Measurements from ENCODE around the gene FAM20A. TPM values are rescaled to one million over a fixed set of nuclear protein-coding genes. Genes with fewer than 3 reads are reported as not detected.

The FAM20A gene
- total and polyA plus RNA-seq, 9 of the 15 experiments (the other 6 are each of a cell fraction or from before 2014, with no cell fraction given) = 0.07 TPM; not detected in 8

DNA sequence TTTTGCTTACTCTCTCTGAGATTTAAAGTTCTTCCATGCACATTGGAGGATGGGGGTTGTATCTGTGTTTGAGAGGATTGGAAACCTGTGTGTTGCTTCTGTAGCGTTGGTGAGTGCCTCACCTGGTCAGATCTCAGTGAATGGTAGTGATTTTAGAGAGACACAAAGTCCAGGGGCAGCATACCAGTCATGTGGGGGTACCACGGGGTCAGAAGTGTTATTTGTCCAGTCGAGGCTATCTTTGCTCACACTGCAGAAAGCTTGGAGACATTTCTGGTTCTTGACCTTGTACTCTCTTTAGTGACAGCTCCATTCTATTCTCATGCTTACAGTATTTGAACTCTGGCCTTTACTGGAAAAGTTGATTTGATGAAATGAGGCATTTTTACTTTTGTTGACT lies 65.2 kb downstream of the FAM20A start:
- no peak overlapping the region for H3K9ac ChIP-seq (ENCODE audit: insufficient read depth in 1 of 2, low read depth in 2 of 2, low read length in 2 of 2)
- BruUV-seq (replicated peaks) = no TSS peak
- intact Hi-C loops (cut with micrococcal nuclease) (no loop called here), in situ Hi-C loops (cut with MboI) (no loop called here)
- peaks cover 34% of the 10 kb centered on the region; the same call in 2 of the 3 replicates for H3K36me3 ChIP-seq (ENCODE audit: control insufficient read depth, insufficient read depth, low read length)
- ChIA-PET CTCF (ENCODE audit: low intra/inter-chr PET ratio) (no interaction called here), POLR2A (interaction anchor here (0.6 kb wide), 1 partner anchor 25 kb away, joined by 3 read pairs; no protein-coding TSS in a partner anchor)
- no peak overlapping the region for H3K27ac ChIP-seq (ENCODE audit: extremely low read depth, low read depth, low read length)
- no peak for ATAC-seq
- peaks cover 3% of the 10 kb centered on the region; the same call in 1 of the 2 replicates for H4K20me1 ChIP-seq (replicated peaks; ENCODE audit: control insufficient read depth, insufficient read depth, low read length)
- H2AFZ ChIP-seq (ENCODE audit: low read depth, low read length) = no peak overlapping the region
- no peaks in the 10 kb centered on the region for H3K9me3 ChIP-seq (replicated peaks; ENCODE audit: control insufficient read depth, insufficient read depth, low read depth, low read length)
- FAIRE-seq = no peak
- no peaks in the 10 kb centered on the region for H3K9me1 ChIP-seq (ENCODE audit: control insufficient read depth, insufficient read depth, low read length)
- no peaks in the 10 kb centered on the region for H3K79me2 ChIP-seq (ENCODE audit: control insufficient read depth, insufficient read depth, low read length)
- H3K4me2 ChIP-seq (ENCODE audit: insufficient read depth, low read length) = no peak overlapping the region
- DNase-seq (ENCODE audit: extremely low read depth in 1 of 4, low spot score in 3 of 4) = no peak
- WGBS (ENCODE audit: insufficient coverage, low coverage, missing lambda C conversion rate) = 66% methylated on average over 3 of the region's 3 CpGs
- no peak overlapping the region for H3K4me3 ChIP-seq
- no peak for TF ChIP-seq SMARCB1 (IDR thresholded peaks at IDR 0.05; ENCODE audit: insufficient read length, low read depth)
- TF ChIP-seq TRIM28 (IDR thresholded peaks at IDR 0.05) = no peak
- no peak for TF ChIP-seq HMG20B (CRISPR knock-in tag; IDR thresholded peaks at IDR 0.05)
- no peak for TF ChIP-seq ZNF699 (CRISPR knock-in tag; IDR thresholded peaks at IDR 0.05; ENCODE audit: insufficient replicate concordance)
- TF ChIP-seq CBX3 (IDR thresholded peaks at IDR 0.05; ENCODE audit: borderline replicate concordance in 1 of 2, low read length in 2 of 2) = no peak
- no peak for TF ChIP-seq RBM22 (IDR thresholded peaks at IDR 0.05; ENCODE audit: low read depth, low read length, poor library complexity, severe bottlenecking)
- H3K27me3 ChIP-seq (ENCODE audit: control insufficient read depth in 2 of 2, insufficient read depth in 2 of 2, low read length in 2 of 2) = no peaks in the 10 kb centered on the region
- H3K4me1 ChIP-seq (replicated peaks in 1 of 2; ENCODE audit: control insufficient read depth in 2 of 2, insufficient read depth in 2 of 2, low read length in 2 of 2) = no peaks in the 10 kb centered on the region

DNA sequence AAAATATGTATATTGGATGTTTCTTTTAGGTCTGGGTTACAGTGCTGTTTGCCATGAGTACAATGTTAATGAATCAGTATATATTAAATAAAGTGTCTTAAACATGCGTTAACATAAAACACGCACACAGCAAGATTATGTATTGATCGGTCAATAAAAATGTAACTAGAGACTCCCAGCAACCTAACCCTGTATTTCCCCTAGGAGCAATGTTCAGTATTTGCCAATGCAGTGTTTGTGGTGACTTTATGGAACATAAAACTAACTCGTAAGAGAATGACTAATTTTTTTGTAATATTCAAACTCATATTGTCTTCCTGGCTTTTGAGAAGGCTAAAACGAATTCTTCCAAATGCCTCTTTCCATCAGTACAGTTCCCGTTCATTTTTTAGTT lies 66.5 kb downstream of the FAM20A start:
- Histone ChIP-seq H3K36me3 (ENCODE audit: control insufficient read depth, insufficient read depth, low read length) (peaks cover 46% of the 10 kb centered on the region; the same call in 2 of the 3 replicates), H3K79me2 (ENCODE audit: control insufficient read depth, insufficient read depth, low read length) (no peaks in the 10 kb centered on the region), H3K9me3 (replicated peaks; ENCODE audit: control insufficient read depth, insufficient read depth, low read depth, low read length) (no peaks in the 10 kb centered on the region), H2AFZ (ENCODE audit: low read depth, low read length) (no peak overlapping the region), H4K20me1 (replicated peaks; ENCODE audit: control insufficient read depth, insufficient read depth, low read length) (peaks cover 3% of the 10 kb centered on the region; the same call in 1 of the 2 replicates), H3K4me2 (ENCODE audit: insufficient read depth, low read length) (no peak overlapping the region), H3K9me1 (ENCODE audit: control insufficient read depth, insufficient read depth, low read length) (no peaks in the 10 kb centered on the region), H3K27me3 (ENCODE audit: control insufficient read depth in 2 of 2, insufficient read depth in 2 of 2, low read length in 2 of 2) (no peaks in the 10 kb centered on the region), H3K4me1 (replicated peaks in 1 of 2; ENCODE audit: control insufficient read depth in 2 of 2, insufficient read depth in 2 of 2, low read length in 2 of 2) (no peaks in the 10 kb centered on the region), H3K4me3 (no peak overlapping the region), H3K9ac (ENCODE audit: insufficient read depth in 1 of 2, low read depth in 2 of 2, low read length in 2 of 2) (no peak overlapping the region), H3K27ac (ENCODE audit: extremely low read depth, low read depth, low read length) (no peak overlapping the region)
- CTCF ChIA-PET (ENCODE audit: low intra/inter-chr PET ratio) = no interaction called here
- no peak for DNase-seq (ENCODE audit: extremely low read depth in 1 of 4, low spot score in 3 of 4)
- POLR2A ChIA-PET = no interaction called here
- FAIRE-seq = no peak
- intact Hi-C loops (cut with micrococcal nuclease) = no loop called here
- WGBS (ENCODE audit: insufficient coverage, low coverage, missing lambda C conversion rate) = 90% methylated on average over 6 of the region's 6 CpGs
- no peak for ATAC-seq
- BruUV-seq (replicated peaks) = no TSS peak
- in situ Hi-C loops (cut with MboI) = no loop called here
- TF ChIP-seq ATF1 (CRISPR knock-in tag; IDR thresholded peaks at IDR 0.05) (no peak), ATF1 (tag; IDR thresholded peaks at IDR 0.05) (no peak), ZNF408 (CRISPR knock-in tag; IDR thresholded peaks at IDR 0.05; ENCODE audit: low read depth) (no peak), ZKSCAN8 (CRISPR knock-in tag; IDR thresholded peaks at IDR 0.05) (no peak), SAFB2 (IDR thresholded peaks at IDR 0.05; ENCODE audit: borderline replicate concordance, low read depth, low read length, severe bottlenecking) (no peak), NFE2L1 (tag; IDR thresholded peaks at IDR 0.05; ENCODE audit: borderline replicate concordance, low read depth) (no peak), RB1 (IDR thresholded peaks at IDR 0.05; ENCODE audit: low read depth) (no peak), SMARCA5 (IDR thresholded peaks at IDR 0.05) (no peak), KDM1A (IDR thresholded peaks at IDR 0.05) (no peak), NFATC3 (IDR thresholded peaks at IDR 0.05) (no peak), TCF3 (CRISPR knock-in tag; IDR thresholded peaks at IDR 0.05) (no peak), FOXP1 (CRISPR knock-in tag; IDR thresholded peaks at IDR 0.05) (no peak), YBX1 (IDR thresholded peaks at IDR 0.05) (no peak)
- TF ChIP-seq, protein P1, sequence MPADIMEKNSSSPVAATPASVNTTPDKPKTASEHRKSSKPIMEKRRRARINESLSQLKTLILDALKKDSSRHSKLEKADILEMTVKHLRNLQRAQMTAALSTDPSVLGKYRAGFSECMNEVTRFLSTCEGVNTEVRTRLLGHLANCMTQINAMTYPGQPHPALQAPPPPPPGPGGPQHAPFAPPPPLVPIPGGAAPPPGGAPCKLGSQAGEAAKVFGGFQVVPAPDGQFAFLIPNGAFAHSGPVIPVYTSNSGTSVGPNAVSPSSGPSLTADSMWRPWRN (IDR thresholded peaks at IDR 0.05; ENCODE audit: low read depth) = no peak

All from K562 (cell line).